ENCODE measurements around the gene FAHD1.

Gene FAHD1

GRCh38 chr16:1779741-1780676 lies 47.0 kb upstream of the FAHD1 start:
- ChIA-PET CTCF (no interaction called here), POLR2A (interaction anchor here (1.5 to 3.3 kb wide), 2 partner anchors 8 to 13 kb away, joined by 3 to 71 read pairs; partner anchors contain the start of genes EME2, MRPS34 and NME3)
- TF ChIP-seq FOXM1 (IDR thresholded peaks at IDR 0.05; ENCODE audit: borderline replicate concordance): no peak
- no peak for TF ChIP-seq SP1 (IDR thresholded peaks at IDR 0.05)
- TF ChIP-seq ARNT (IDR thresholded peaks at IDR 0.05): no peak
- no peak for TF ChIP-seq FOXK2 (IDR thresholded peaks at IDR 0.05)
- TF ChIP-seq L3MBTL2 (conservative IDR thresholded peaks at IDR 0.05): no peak
- no peak for TF ChIP-seq ELF4 (IDR thresholded peaks at IDR 0.05)
- no peak for TF ChIP-seq TARDBP (IDR thresholded peaks at IDR 0.05)
- no peak for TF ChIP-seq NFRKB (IDR thresholded peaks at IDR 0.05)
- TF ChIP-seq LEF1 (IDR thresholded peaks at IDR 0.05; ENCODE audit: borderline replicate concordance): no peak
- TF ChIP-seq CTBP1 (IDR thresholded peaks at IDR 0.05; ENCODE audit: borderline replicate concordance): no peak
- DNase-seq (ENCODE audit: extremely low spot score): no peak

GRCh38 chr16:1780677-1781072 lies 46.3 kb upstream of the FAHD1 start:
- POLR2A ChIA-PET: interaction anchor here (1.5 to 3.3 kb wide), 3 partner anchors 8 to 75 kb away, joined by 3 to 71 read pairs (median 11); partner anchors contain the start of genes EME2, MAPK8IP3, MRPS34 and NME3
- CTCF ChIA-PET: no interaction called here
- no peak for DNase-seq (ENCODE audit: extremely low spot score)
- TF ChIP-seq NFRKB (IDR thresholded peaks at IDR 0.05) (no peak), ARNT (IDR thresholded peaks at IDR 0.05) (no peak), L3MBTL2 (conservative IDR thresholded peaks at IDR 0.05) (no peak), HDGF (IDR thresholded peaks at IDR 0.05; ENCODE audit: borderline replicate concordance) (no peak), SUZ12 (IDR thresholded peaks at IDR 0.05) (no peak), TARDBP (IDR thresholded peaks at IDR 0.05) (no peak), FOXK2 (IDR thresholded peaks at IDR 0.05) (no peak), LEF1 (IDR thresholded peaks at IDR 0.05; ENCODE audit: borderline replicate concordance) (no peak), CTBP1 (IDR thresholded peaks at IDR 0.05; ENCODE audit: borderline replicate concordance) (no peak), ELF4 (IDR thresholded peaks at IDR 0.05) (no peak), FOXM1 (IDR thresholded peaks at IDR 0.05; ENCODE audit: borderline replicate concordance) (no peak), FOXA1 (IDR thresholded peaks at IDR 0.05) (no peak), BHLHE40 (IDR thresholded peaks at IDR 0.05; ENCODE audit: borderline replicate concordance) (no peak), ZNF384 (IDR thresholded peaks at IDR 0.05) (no peak), SP1 (IDR thresholded peaks at IDR 0.05) (no peak)
- TF ChIP-seq, protein P1, sequence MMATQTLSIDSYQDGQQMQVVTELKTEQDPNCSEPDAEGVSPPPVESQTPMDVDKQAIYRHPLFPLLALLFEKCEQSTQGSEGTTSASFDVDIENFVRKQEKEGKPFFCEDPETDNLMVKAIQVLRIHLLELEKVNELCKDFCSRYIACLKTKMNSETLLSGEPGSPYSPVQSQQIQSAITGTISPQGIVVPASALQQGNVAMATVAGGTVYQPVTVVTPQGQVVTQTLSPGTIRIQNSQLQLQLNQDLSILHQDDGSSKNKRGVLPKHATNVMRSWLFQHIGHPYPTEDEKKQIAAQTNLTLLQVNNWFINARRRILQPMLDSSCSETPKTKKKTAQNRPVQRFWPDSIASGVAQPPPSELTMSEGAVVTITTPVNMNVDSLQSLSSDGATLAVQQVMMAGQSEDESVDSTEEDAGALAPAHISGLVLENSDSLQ (IDR thresholded peaks at IDR 0.05): no peak

- TF ChIP-seq FOXA1 (IDR thresholded peaks at IDR 0.05) (no peak), TARDBP (IDR thresholded peaks at IDR 0.05) (no peak), LEF1 (IDR thresholded peaks at IDR 0.05; ENCODE audit: borderline replicate concordance) (no peak), FOXK2 (IDR thresholded peaks at IDR 0.05) (no peak), L3MBTL2 (conservative IDR thresholded peaks at IDR 0.05) (no peak), BHLHE40 (IDR thresholded peaks at IDR 0.05; ENCODE audit: borderline replicate concordance) (no peak), SUZ12 (IDR thresholded peaks at IDR 0.05) (no peak), ZNF384 (IDR thresholded peaks at IDR 0.05) (no peak), ELF4 (IDR thresholded peaks at IDR 0.05) (no peak), FOXM1 (IDR thresholded peaks at IDR 0.05; ENCODE audit: borderline replicate concordance) (no peak), ARNT (IDR thresholded peaks at IDR 0.05) (no peak), HDGF (IDR thresholded peaks at IDR 0.05; ENCODE audit: borderline replicate concordance) (no peak), SP1 (IDR thresholded peaks at IDR 0.05) (no peak), CTBP1 (IDR thresholded peaks at IDR 0.05; ENCODE audit: borderline replicate concordance) (no peak), NFRKB (IDR thresholded peaks at IDR 0.05) (no peak)
- TF ChIP-seq, protein P1 (IDR thresholded peaks at IDR 0.05): no peak
- no peak for DNase-seq (ENCODE audit: extremely low spot score)
- ChIA-PET CTCF (no interaction called here), POLR2A (interaction anchor here (2.3 to 3.3 kb wide), 2 partner anchors 9 to 75 kb away, joined by 11 to 71 read pairs; partner anchors contain the start of genes EME2, MAPK8IP3, MRPS34 and NME3)
Measured at GRCh38 chr16:1781254-1781653, 45.8 kb upstream of the FAHD1 start.

DNA sequence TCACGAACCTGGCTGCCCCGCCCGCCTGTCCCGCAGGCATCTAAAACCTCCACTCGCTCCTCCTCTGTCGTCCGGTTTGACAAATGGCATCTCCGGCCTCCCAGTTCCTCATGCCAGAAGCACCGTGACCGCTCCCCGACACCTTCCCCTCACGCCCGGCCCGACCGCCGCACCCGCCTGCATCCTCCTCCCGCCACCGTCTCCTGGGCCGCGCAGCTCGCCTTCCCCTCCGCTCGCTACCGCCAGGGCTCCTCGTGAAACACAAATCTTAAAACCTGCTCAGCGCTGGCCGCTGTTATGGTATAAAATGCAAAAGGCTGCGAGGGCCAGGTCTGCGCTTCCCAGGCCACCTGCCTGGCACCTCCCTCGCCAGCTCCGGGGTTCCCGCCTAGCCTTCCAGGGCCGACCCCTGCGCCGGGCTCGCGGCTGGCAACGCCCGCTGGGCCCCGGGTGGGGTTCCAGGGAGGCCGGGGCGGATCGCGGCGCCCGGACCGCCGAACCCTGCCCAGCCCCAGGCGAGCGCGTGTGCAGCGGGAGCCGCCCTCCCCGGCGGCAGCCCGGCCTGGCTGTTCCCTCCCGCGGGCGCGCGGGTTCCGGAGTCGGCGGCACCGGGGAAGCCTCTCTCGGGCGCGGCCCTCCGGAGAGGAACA lies 45.1 kb upstream of the FAHD1 start:
- ChIA-PET POLR2A (interaction anchor here (0.8 to 3.3 kb wide), 13 partner anchors 9 to 183 kb away, joined by 3 to 71 read pairs (median 7); partner anchors contain the start of genes CRAMP1, EME2, FAHD1 and HAGH), CTCF (interaction anchor here (1.0 kb wide), 1 partner anchor 76 kb away, joined by 3 read pairs; the partner anchor contains the start of gene MAPK8IP3)
- TF ChIP-seq L3MBTL2 (conservative IDR thresholded peaks at IDR 0.05) (peak; percentile 72; the same call in 1 of the 2 replicates), ARNT (IDR thresholded peaks at IDR 0.05) (no peak), ZNF384 (IDR thresholded peaks at IDR 0.05) (no peak), FOXM1 (IDR thresholded peaks at IDR 0.05; ENCODE audit: borderline replicate concordance) (no peak), SUZ12 (IDR thresholded peaks at IDR 0.05) (no peak), FOXA1 (IDR thresholded peaks at IDR 0.05) (no peak), HDGF (IDR thresholded peaks at IDR 0.05; ENCODE audit: borderline replicate concordance) (no peak), BHLHE40 (IDR thresholded peaks at IDR 0.05; ENCODE audit: borderline replicate concordance) (no peak), LEF1 (IDR thresholded peaks at IDR 0.05; ENCODE audit: borderline replicate concordance) (0 out of 2 replicates have a peak, but pooled peaks have one; percentile 50)
- TF ChIP-seq, protein P1 (IDR thresholded peaks at IDR 0.05): no peak
- no peak for DNase-seq (ENCODE audit: extremely low spot score)
